ENCODE data around the gene RETN. TPM values are rescaled to one million over a fixed set of nuclear protein-coding genes. Genes with fewer than 3 reads are reported as not detected.

Gene RETN
- not detected for total RNA-seq (2021; ENCODE audit: unreplicated experiment)
- polyA plus RNA-seq (2012), result not detected in 2 replicates
- Bru-seq, nascent RNA, result not detected
- BruChase-seq, experiment 1, labeled RNA remaining after a 6-hour chase, result not detected
- BruChase-seq, experiment 2, labeled RNA remaining after a 2-hour chase, result not detected
- long read RNA-seq, result 0 reads

DNA sequence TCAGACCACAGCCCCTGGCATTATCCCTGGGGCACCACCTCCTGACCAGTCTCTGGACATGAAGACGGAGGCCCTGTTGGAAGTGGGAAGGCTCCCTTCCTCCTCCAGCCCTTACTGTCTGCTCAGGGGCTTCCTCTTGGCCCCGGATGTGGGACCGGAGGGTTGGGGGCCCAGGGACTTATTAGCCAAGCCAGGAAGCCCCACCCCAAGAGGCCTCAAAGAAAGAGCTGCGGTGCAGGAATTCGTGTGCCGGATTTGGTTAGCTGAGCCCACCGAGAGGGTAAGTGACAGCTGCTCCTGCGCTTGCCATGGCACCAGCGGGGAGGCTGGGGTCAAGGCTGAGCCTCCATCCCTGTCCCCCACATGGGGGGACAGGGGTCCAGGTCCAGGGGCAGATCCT, at the start of gene RETN:
Gene RETN, plus strand, starts transcription at position 208 of the 400 bp plus-strand sequence. CDS start 278 bp downstream, outside the sequence.
- no peak for DNase-seq (ENCODE audit: low read depth, low spot score)
- Histone ChIP-seq H3K4me1 (ENCODE audit: control insufficient read depth in 1 of 2, insufficient read depth in 2 of 2, low read length in 2 of 2) (peaks cover 0 to 2% of the 10 kb centered on the region in 2 experiments; a peak in 2 of 4 replicates), H3K9me2 (ENCODE audit: insufficient read depth) (no peaks in the 10 kb centered on the region), H3K27ac (ENCODE audit: low read depth, low read length) (no peak within 1 kb of the TSS), H3K27me3 (ENCODE audit: insufficient read depth, low read length) (no peaks in the 10 kb centered on the region), H3K4me2 (ENCODE audit: low read length) (no peak within 1 kb of the TSS), H3K36me3 (ENCODE audit: control insufficient read depth in 1 of 2, insufficient read depth in 2 of 2, low read length in 2 of 2) (no peaks in the 10 kb centered on the region), H3K79me2 (ENCODE audit: insufficient read depth, low read length) (no peaks in the 10 kb centered on the region), H4K20me1 (ENCODE audit: insufficient read depth) (no peaks in the 10 kb centered on the region), H3K4me3 (replicated peaks in 1 of 2; ENCODE audit: low read depth in 1 of 2, low read length in 2 of 2) (no peak within 1 kb of the TSS), H3K9me3 (ENCODE audit: control insufficient read depth in 1 of 2, insufficient read depth in 1 of 2, low read depth in 1 of 2, low read length in 2 of 2) (peaks cover 0 to 3% of the 10 kb centered on the region in 2 experiments; a peak in 1 of 4 replicates), H3K9ac (ENCODE audit: low read length) (no peak within 1 kb of the TSS), H2AFZ (ENCODE audit: low read depth, low read length, poor library complexity, severe bottlenecking) (no peak within 1 kb of the TSS)
- intact Hi-C loops (cut with micrococcal nuclease), result no loop called here
- ChIA-PET RAD21 (ENCODE audit: low non-redundant PET in 1 of 2, low total read pairs in 2 of 2, uncharacterized antibody in 2 of 2, unreplicated experiment in 2 of 2) (no interaction called here), CTCF (interaction anchor here (0.7 to 2.3 kb wide), 2 partner anchors 12 to 16 kb away, joined by 3 to 12 read pairs; partner anchors contain the start of gene TRAPPC5), POLR2A (no interaction called here)
- ATAC-seq, result no peak
- no peak for TF ChIP-seq SIN3A (IDR thresholded peaks at IDR 0.05; ENCODE audit: low read depth)
- no peak for TF ChIP-seq POLR2A (IDR thresholded peaks at IDR 0.05; ENCODE audit: borderline replicate concordance, extremely low read depth, insufficient read depth, insufficient read length)
- no peak for TF ChIP-seq CEBPB (IDR thresholded peaks at IDR 0.05; ENCODE audit: low read depth)
- no peak for TF ChIP-seq CBX3 (IDR thresholded peaks at IDR 0.05; ENCODE audit: low read depth)
- TF ChIP-seq POLR2AphosphoS5 (IDR thresholded peaks at IDR 0.05; ENCODE audit: low read depth, low read length), result no peak
- no peak for TF ChIP-seq ELF1 (IDR thresholded peaks at IDR 0.05; ENCODE audit: borderline replicate concordance, low read depth)
- TF ChIP-seq ZBTB33 (IDR thresholded peaks at IDR 0.05; ENCODE audit: extremely low read depth, insufficient replicate concordance, low read length), result no peak
- no peak for TF ChIP-seq TCF7L2 (IDR thresholded peaks at IDR 0.05; ENCODE audit: borderline replicate concordance, extremely low read depth, insufficient read depth, insufficient read length)
- TF ChIP-seq JUND (IDR thresholded peaks at IDR 0.05), result no peak
- TF ChIP-seq FOSL1 (IDR thresholded peaks at IDR 0.05; ENCODE audit: low read depth), result no peak
- no peak for TF ChIP-seq EGR1 (IDR thresholded peaks at IDR 0.05; ENCODE audit: low read depth)
- no peak for TF ChIP-seq YY1 (IDR thresholded peaks at IDR 0.05; ENCODE audit: extremely low read depth, insufficient replicate concordance, low read depth, low read length)
- TF ChIP-seq, protein P1, sequence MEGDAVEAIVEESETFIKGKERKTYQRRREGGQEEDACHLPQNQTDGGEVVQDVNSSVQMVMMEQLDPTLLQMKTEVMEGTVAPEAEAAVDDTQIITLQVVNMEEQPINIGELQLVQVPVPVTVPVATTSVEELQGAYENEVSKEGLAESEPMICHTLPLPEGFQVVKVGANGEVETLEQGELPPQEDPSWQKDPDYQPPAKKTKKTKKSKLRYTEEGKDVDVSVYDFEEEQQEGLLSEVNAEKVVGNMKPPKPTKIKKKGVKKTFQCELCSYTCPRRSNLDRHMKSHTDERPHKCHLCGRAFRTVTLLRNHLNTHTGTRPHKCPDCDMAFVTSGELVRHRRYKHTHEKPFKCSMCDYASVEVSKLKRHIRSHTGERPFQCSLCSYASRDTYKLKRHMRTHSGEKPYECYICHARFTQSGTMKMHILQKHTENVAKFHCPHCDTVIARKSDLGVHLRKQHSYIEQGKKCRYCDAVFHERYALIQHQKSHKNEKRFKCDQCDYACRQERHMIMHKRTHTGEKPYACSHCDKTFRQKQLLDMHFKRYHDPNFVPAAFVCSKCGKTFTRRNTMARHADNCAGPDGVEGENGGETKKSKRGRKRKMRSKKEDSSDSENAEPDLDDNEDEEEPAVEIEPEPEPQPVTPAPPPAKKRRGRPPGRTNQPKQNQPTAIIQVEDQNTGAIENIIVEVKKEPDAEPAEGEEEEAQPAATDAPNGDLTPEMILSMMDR (IDR thresholded peaks at IDR 0.05 in 2 of 3, conservative IDR thresholded peaks at IDR 0.05 in 1 of 3; ENCODE audit: borderline replicate concordance in 1 of 3, insufficient read depth in 1 of 3, low read depth in 2 of 3, low read length in 2 of 3), result no peak
- no peak for TF ChIP-seq MAX (IDR thresholded peaks at IDR 0.05)
- no peak for TF ChIP-seq EZH2phosphoT487 (IDR thresholded peaks at IDR 0.05; ENCODE audit: borderline replicate concordance)
- no peak for TF ChIP-seq ZNF274 (IDR thresholded peaks at IDR 0.05; ENCODE audit: low read depth, low read length)
- TF ChIP-seq EZH2 (IDR thresholded peaks at IDR 0.05), result no peak
- no peak for TF ChIP-seq ATF3 (IDR thresholded peaks at IDR 0.05)
- TF ChIP-seq, protein P2, sequence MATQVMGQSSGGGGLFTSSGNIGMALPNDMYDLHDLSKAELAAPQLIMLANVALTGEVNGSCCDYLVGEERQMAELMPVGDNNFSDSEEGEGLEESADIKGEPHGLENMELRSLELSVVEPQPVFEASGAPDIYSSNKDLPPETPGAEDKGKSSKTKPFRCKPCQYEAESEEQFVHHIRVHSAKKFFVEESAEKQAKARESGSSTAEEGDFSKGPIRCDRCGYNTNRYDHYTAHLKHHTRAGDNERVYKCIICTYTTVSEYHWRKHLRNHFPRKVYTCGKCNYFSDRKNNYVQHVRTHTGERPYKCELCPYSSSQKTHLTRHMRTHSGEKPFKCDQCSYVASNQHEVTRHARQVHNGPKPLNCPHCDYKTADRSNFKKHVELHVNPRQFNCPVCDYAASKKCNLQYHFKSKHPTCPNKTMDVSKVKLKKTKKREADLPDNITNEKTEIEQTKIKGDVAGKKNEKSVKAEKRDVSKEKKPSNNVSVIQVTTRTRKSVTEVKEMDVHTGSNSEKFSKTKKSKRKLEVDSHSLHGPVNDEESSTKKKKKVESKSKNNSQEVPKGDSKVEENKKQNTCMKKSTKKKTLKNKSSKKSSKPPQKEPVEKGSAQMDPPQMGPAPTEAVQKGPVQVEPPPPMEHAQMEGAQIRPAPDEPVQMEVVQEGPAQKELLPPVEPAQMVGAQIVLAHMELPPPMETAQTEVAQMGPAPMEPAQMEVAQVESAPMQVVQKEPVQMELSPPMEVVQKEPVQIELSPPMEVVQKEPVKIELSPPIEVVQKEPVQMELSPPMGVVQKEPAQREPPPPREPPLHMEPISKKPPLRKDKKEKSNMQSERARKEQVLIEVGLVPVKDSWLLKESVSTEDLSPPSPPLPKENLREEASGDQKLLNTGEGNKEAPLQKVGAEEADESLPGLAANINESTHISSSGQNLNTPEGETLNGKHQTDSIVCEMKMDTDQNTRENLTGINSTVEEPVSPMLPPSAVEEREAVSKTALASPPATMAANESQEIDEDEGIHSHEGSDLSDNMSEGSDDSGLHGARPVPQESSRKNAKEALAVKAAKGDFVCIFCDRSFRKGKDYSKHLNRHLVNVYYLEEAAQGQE (IDR thresholded peaks at IDR 0.05; ENCODE audit: low read depth), result no peak
- TF ChIP-seq ZFX (IDR thresholded peaks at IDR 0.05), result no peak
- BruUV-seq (replicated peaks), result no TSS peak
